DMS79 treated with DMSO at 0.1 percent for 48 hours (cell line): Measurements from ENCODE around the gene IL17REL.

Source experiments
- DNase-seq: peaks from one replicate; lab custom pipeline; 2025; lab: John Stamatoyannopoulos, UW

Gene IL17REL

GRCh38 chr22:50046019-50046415 is 33.5 kb upstream of the IL17REL start:
- no peak for DNase-seq

GRCh38 chr22:50045211-50046018 is 32.9 kb upstream of the IL17REL start:
- no peak for DNase-seq

- DNase-seq, result no peak
These were observed 32.0 kb upstream of the IL17REL start for GRCh38 chr22:50044485-50045118.

GRCh38 chr22:50041361-50042065 is 28.9 kb upstream of the IL17REL start:
- no peak for DNase-seq

- no peak for DNase-seq
These were observed 28.2 kb upstream of the IL17REL start for GRCh38 chr22:50040717-50041116.

- DNase-seq, result no peak
These were observed 27.3 kb upstream of the IL17REL start for GRCh38 chr22:50039669-50040443.

GRCh38 chr22:50035976-50036724 is 23.6 kb upstream of the IL17REL start:
- DNase-seq, result no peak

- DNase-seq, result no peak
These were observed 22.7 kb upstream of the IL17REL start for GRCh38 chr22:50035131-50035881.

GRCh38 chr22:50034126-50035081 is 21.8 kb upstream of the IL17REL start:
- no peak for DNase-seq

GRCh38 chr22:50032941-50033601 is 20.5 kb upstream of the IL17REL start:
- no peak for DNase-seq

- DNase-seq, result no peak
These were observed 19.7 kb upstream of the IL17REL start for GRCh38 chr22:50032109-50032871.

GRCh38 chr22:50031189-50032091 is 18.9 kb upstream of the IL17REL start:
- DNase-seq, result no peak

GRCh38 chr22:50030297-50031188 is 18.0 kb upstream of the IL17REL start:
- peak; percentile 24 for DNase-seq

- no peak for DNase-seq
These were observed 15.3 kb upstream of the IL17REL start for GRCh38 chr22:50027639-50028537.

GRCh38 chr22:50025993-50026392 is 13.4 kb upstream of the IL17REL start:
- no peak for DNase-seq
